Astrocyte (in vitro differentiated cells and primary cell): ENCODE measurements around the gene PTPRB. TPM values are rescaled to one million over a fixed set of nuclear protein-coding genes. Genes with fewer than 3 reads are reported as not detected.

ENCODE experiments used
- DNase-seq: peaks from one replicate; pipeline ENCODE4 v3.0.0-alpha.2; 2010; ENCODE audit warnings: low read depth
- FAIRE-seq: peaks from 2 replicates; lab custom pipeline; 2011; peaks lifted over from hg19 to GRCh38; lab: Jason Lieb, UNC
- H2AFZ ChIP-seq: 2 replicates; pipeline ENCODE4 v1.6.0; 2012; ENCODE audit warnings: low read depth, low read length, inconsistent platforms
- H3K27ac ChIP-seq: 2 replicates; pipeline ENCODE4 v1.5.1; 2011; ENCODE audit warnings: low read depth, low read length, inconsistent platforms
- H3K27me3 ChIP-seq: 2 replicates; pipeline ENCODE4 v1.6.0; 2011; ENCODE audit warnings: low read length, inconsistent platforms; ENCODE audit not compliant: insufficient read depth
- H3K36me3 ChIP-seq: 2 replicates; pipeline ENCODE4 v1.5.1; 2011; ENCODE audit warnings: low read length, inconsistent platforms; ENCODE audit not compliant: insufficient read depth
- H3K4me1 ChIP-seq: 2 replicates; pipeline ENCODE4 v1.5.1; 2011; ENCODE audit warnings: low read length, inconsistent platforms; ENCODE audit not compliant: insufficient read depth
- H3K4me2 ChIP-seq: 2 replicates; pipeline ENCODE4 v1.6.0; 2012; ENCODE audit warnings: low read length, inconsistent platforms
- H3K4me3 ChIP-seq: 2 replicates; pipeline ENCODE4 v1.5.1; 2011; ENCODE audit warnings: low read depth, mild to moderate bottlenecking, low read length, inconsistent platforms; ENCODE audit not compliant: insufficient read depth
- H3K79me2 ChIP-seq: 2 replicates; pipeline ENCODE4 v1.6.0; 2012; ENCODE audit warnings: mild to moderate bottlenecking, low read length, inconsistent platforms; ENCODE audit not compliant: insufficient read depth
- H3K9ac ChIP-seq: 2 replicates; pipeline ENCODE4 v1.6.0; 2012; ENCODE audit warnings: mild to moderate bottlenecking, low read length, inconsistent platforms
- H3K9me3 ChIP-seq: 2 replicates; pipeline ENCODE4 v1.5.1; 2012; ENCODE audit warnings: low read depth, mild to moderate bottlenecking, low read length, inconsistent platforms; ENCODE audit not compliant: insufficient read depth
- H4K20me1 ChIP-seq: 2 replicates; pipeline ENCODE4 v1.6.0; 2012; ENCODE audit warnings: low read length, inconsistent platforms; ENCODE audit not compliant: insufficient read depth
- H3K27ac Mint-ChIP-seq: one replicate; pipeline ENCODE4 v1.8.0; 2021; ENCODE audit warnings: mild to moderate bottlenecking, mixed read lengths; ENCODE audit not compliant: unreplicated experiment
- H3K27me3 Mint-ChIP-seq: one replicate; pipeline ENCODE4 v1.8.0; 2021; ENCODE audit warnings: low read depth, mixed read lengths; ENCODE audit not compliant: unreplicated experiment
- H3K36me3 Mint-ChIP-seq: one replicate; pipeline ENCODE4 v1.8.0; 2021; ENCODE audit warnings: low read depth, mixed read lengths; ENCODE audit not compliant: unreplicated experiment
- H3K4me1 Mint-ChIP-seq: one replicate; pipeline ENCODE4 v1.8.0; 2021; ENCODE audit warnings: low read depth, mixed read lengths; ENCODE audit not compliant: unreplicated experiment
- H3K4me3 Mint-ChIP-seq: one replicate; pipeline ENCODE4 v1.8.0; 2021; ENCODE audit warnings: mild to moderate bottlenecking, moderate library complexity, mixed read lengths; ENCODE audit not compliant: unreplicated experiment
- H3K9me3 Mint-ChIP-seq: one replicate; pipeline ENCODE4 v1.8.0; 2021; ENCODE audit warnings: mild to moderate bottlenecking, mixed read lengths; ENCODE audit not compliant: unreplicated experiment
- CTCF ChIP-seq: IDR thresholded peaks from 2 replicates; pipeline ENCODE4 v1.5.1; 2011; ENCODE audit warnings: low read depth, mild to moderate bottlenecking, inconsistent platforms, low read length, moderate library complexity; ENCODE audit not compliant: insufficient read depth
- EZH2 ChIP-seq: IDR thresholded peaks from 2 replicates; pipeline ENCODE4 v1.6.1; 2012; ENCODE audit warnings: mild to moderate bottlenecking, low read length, inconsistent platforms; ENCODE audit not compliant: insufficient read depth
- total RNA-seq: library from RNA; stranded (reverse); gene quantifications from 2 replicates; pipeline ENCODE4 v1.2.1, GENCODE V29; 2021

Gene PTPRB
- total RNA-seq, 1 donor from 2014 or later: 2.5 TPM

- FAIRE-seq: no peak
- Histone ChIP-seq H3K27me3 (no peaks in the 10 kb centered on the region), H3K36me3 (no peaks in the 10 kb centered on the region), H3K4me2 (no peak overlapping the region), H3K9me3 (no peaks in the 10 kb centered on the region), H2AFZ (no peak overlapping the region), H3K9ac (no peak overlapping the region), H4K20me1 (no peaks in the 10 kb centered on the region), H3K27ac (no peak overlapping the region), H3K4me1 (peaks cover 12% of the 10 kb centered on the region), H3K4me3 (no peak overlapping the region), H3K79me2 (no peaks in the 10 kb centered on the region)
- no peak for DNase-seq
- peaks cover 13% of the 10 kb centered on the region for H3K4me1 Mint-ChIP-seq
- no peaks in the 10 kb centered on the region for H3K36me3 Mint-ChIP-seq
- no peak overlapping the region for H3K27ac Mint-ChIP-seq
- peaks cover 2% of the 10 kb centered on the region for H3K9me3 Mint-ChIP-seq
- TF ChIP-seq EZH2 (no peak), CTCF (no peak)
- H3K27me3 Mint-ChIP-seq: no peaks in the 10 kb centered on the region
- no peak overlapping the region for H3K4me3 Mint-ChIP-seq
Measured at GRCh38 chr12:70540996-70541395, 96.2 kb downstream of the PTPRB start.

- DNase-seq (no peak), FAIRE-seq (no peak)
- Histone ChIP-seq H3K4me2 (no peak overlapping the region), H3K27ac (no peak overlapping the region), H3K4me3 (no peak overlapping the region), H3K27me3 (no peaks in the 10 kb centered on the region), H3K36me3 (peaks cover 5% of the 10 kb centered on the region), H3K9ac (no peak overlapping the region), H2AFZ (no peak overlapping the region), H3K9me3 (no peaks in the 10 kb centered on the region), H3K4me1 (no peaks in the 10 kb centered on the region), H4K20me1 (no peaks in the 10 kb centered on the region), H3K79me2 (no peaks in the 10 kb centered on the region)
- no peak overlapping the region for H3K27ac Mint-ChIP-seq
- H3K4me1 Mint-ChIP-seq: no peaks in the 10 kb centered on the region
- no peak overlapping the region for H3K4me3 Mint-ChIP-seq
- H3K27me3 Mint-ChIP-seq: no peaks in the 10 kb centered on the region
- TF ChIP-seq EZH2: no peak
- TF ChIP-seq CTCF: no peak
- peaks cover 4% of the 10 kb centered on the region for H3K36me3 Mint-ChIP-seq
- H3K9me3 Mint-ChIP-seq: peaks cover 4% of the 10 kb centered on the region
Measured at GRCh38 chr12:70536650-70537049, 100.6 kb downstream of the PTPRB start.

GRCh38 chr12:70535896-70536374 lies 101.3 kb downstream of the PTPRB start:
- Mint-ChIP-seq H3K4me1 (no peaks in the 10 kb centered on the region), H3K36me3 (peaks cover 4% of the 10 kb centered on the region), H3K27ac (no peak overlapping the region), H3K4me3 (no peak overlapping the region), H3K9me3 (peaks cover 4% of the 10 kb centered on the region), H3K27me3 (no peaks in the 10 kb centered on the region)
- no peak overlapping the region for H3K4me2 ChIP-seq
- FAIRE-seq (no peak), DNase-seq (no peak)
- no peaks in the 10 kb centered on the region for H3K79me2 ChIP-seq
- H3K36me3 ChIP-seq: peaks cover 5% of the 10 kb centered on the region
- no peak overlapping the region for H3K27ac ChIP-seq
- no peaks in the 10 kb centered on the region for H3K4me1 ChIP-seq
- no peaks in the 10 kb centered on the region for H3K9me3 ChIP-seq
- TF ChIP-seq CTCF (no peak), EZH2 (no peak)
- no peaks in the 10 kb centered on the region for H4K20me1 ChIP-seq
- no peak overlapping the region for H3K4me3 ChIP-seq
- H3K27me3 ChIP-seq: no peaks in the 10 kb centered on the region
- no peak overlapping the region for H3K9ac ChIP-seq
- H2AFZ ChIP-seq: no peak overlapping the region
